Calu3 (cell line): ENCODE measurements around the gene FAM124A. TPM values are rescaled to one million over a fixed set of nuclear protein-coding genes. Genes with fewer than 3 reads are reported as not detected.

Source experiments
- BruUV-seq: library from RNA; stranded (reverse); fragments of 400-500 nt; replicated peaks from 2 replicates; lab custom pipeline; 2021; lab: Mats Ljungman, UMichigan
- CTCF ChIA-PET: fragments of 300-600 bp; sonication (Branson Sonifier 250); formaldehyde crosslinking; loops from one replicate; lab custom pipeline; 2022; ENCODE audit warnings: antibody characterized with exemption; lab: Charles Lee
- DNase-seq: peaks from one replicate; pipeline ENCODE4 v3.0.0; 2022
- H3K27ac Mint-ChIP-seq: one replicate; pipeline ENCODE4 v1.8.0; 2022; ENCODE audit warnings: mixed read lengths; ENCODE audit not compliant: unreplicated experiment
- H3K27me3 Mint-ChIP-seq: one replicate; pipeline ENCODE4 v1.8.0; 2022; ENCODE audit warnings: mixed read lengths; ENCODE audit not compliant: unreplicated experiment
- H3K36me3 Mint-ChIP-seq: one replicate; pipeline ENCODE4 v1.8.0; 2022; ENCODE audit warnings: mild to moderate bottlenecking, moderate library complexity, mixed read lengths; ENCODE audit not compliant: insufficient read depth, unreplicated experiment
- H3K4me1 Mint-ChIP-seq: one replicate; pipeline ENCODE4 v1.8.0; 2022; ENCODE audit warnings: mild to moderate bottlenecking, low read depth, mixed read lengths; ENCODE audit not compliant: unreplicated experiment
- H3K4me3 Mint-ChIP-seq: one replicate; pipeline ENCODE4 v1.8.0; 2022; ENCODE audit warnings: mild to moderate bottlenecking, low read depth, moderate library complexity, mixed read lengths; ENCODE audit not compliant: unreplicated experiment
- H3K9me3 Mint-ChIP-seq: one replicate; pipeline ENCODE4 v1.8.0; 2022; ENCODE audit warnings: low read depth, mixed read lengths; ENCODE audit not compliant: unreplicated experiment
- intact Hi-C: fragments of 100-400 bp; cut with micrococcal nuclease; formaldehyde crosslinking; loops from one replicate; pipeline ENCODE4 v1.10.0; 2022; ENCODE audit not compliant: unreplicated experiment
- total RNA-seq: library from RNA; stranded (reverse); gene quantifications from 2 replicates; pipeline ENCODE4 v1.2.3, GENCODE V29; 2022
- TF ChIP-seq, protein P1 (sequence below): fragments of 200-600 bp; IDR thresholded peaks from one replicate; pipeline ENCODE4 v1.8.0; 2022; ENCODE audit warnings: antibody characterized with exemption; ENCODE audit not compliant: unreplicated experiment

The FAM124A gene
- total RNA-seq, 1 experiment from 2014 or later = 0.12 TPM

DNA sequence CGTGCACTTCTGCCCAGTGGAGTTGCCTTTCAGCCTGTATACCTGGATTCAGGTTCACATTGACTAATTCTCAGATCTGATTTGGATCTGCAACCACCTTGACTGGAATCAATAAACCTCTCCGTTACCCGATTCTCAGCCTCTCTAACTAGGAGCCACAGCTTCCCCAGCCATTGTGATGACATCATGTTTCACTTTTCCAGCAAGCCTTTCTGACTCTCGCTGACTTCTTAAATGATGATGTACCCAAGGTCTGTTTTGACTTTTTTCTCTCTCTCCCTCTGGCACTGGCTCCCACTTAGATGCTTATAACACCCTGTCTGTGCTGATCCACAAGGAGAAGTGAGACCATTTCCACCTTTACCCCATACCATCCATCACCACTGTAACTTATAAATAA lies 13.5 kb upstream of the FAM124A start:
- CTCF ChIA-PET = no interaction called here
- Mint-ChIP-seq H3K36me3 (no peaks in the 10 kb centered on the region), H3K27me3 (peaks cover 52% of the 10 kb centered on the region), H3K27ac (no peak overlapping the region), H3K4me3 (no peak overlapping the region), H3K9me3 (no peaks in the 10 kb centered on the region), H3K4me1 (peaks cover 3% of the 10 kb centered on the region)
- BruUV-seq = no TSS peak
- DNase-seq = no peak
- intact Hi-C loops = no loop called here
- TF ChIP-seq, protein P1, sequence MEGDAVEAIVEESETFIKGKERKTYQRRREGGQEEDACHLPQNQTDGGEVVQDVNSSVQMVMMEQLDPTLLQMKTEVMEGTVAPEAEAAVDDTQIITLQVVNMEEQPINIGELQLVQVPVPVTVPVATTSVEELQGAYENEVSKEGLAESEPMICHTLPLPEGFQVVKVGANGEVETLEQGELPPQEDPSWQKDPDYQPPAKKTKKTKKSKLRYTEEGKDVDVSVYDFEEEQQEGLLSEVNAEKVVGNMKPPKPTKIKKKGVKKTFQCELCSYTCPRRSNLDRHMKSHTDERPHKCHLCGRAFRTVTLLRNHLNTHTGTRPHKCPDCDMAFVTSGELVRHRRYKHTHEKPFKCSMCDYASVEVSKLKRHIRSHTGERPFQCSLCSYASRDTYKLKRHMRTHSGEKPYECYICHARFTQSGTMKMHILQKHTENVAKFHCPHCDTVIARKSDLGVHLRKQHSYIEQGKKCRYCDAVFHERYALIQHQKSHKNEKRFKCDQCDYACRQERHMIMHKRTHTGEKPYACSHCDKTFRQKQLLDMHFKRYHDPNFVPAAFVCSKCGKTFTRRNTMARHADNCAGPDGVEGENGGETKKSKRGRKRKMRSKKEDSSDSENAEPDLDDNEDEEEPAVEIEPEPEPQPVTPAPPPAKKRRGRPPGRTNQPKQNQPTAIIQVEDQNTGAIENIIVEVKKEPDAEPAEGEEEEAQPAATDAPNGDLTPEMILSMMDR = no peak

DNA sequence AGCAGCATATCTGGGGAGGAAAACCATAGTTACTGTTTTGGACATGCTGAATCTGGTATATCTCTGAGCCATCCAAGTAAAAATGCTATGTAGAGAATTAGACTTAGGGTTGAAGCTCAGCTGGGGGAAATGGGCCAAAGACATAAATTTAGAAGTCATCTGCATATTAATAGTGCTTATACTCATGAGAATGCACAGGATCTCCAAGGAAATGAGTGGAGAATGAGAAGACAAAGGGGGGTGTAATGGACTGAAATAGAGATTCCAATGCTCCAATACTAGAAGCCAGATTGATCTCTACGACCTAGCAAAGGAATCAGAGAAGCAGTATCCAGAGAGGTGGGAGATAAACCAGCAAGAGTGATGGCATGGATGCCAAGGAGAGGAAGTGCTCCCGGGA lies 10.3 kb upstream of the FAM124A start:
- H3K4me3 Mint-ChIP-seq = no peak overlapping the region
- DNase-seq = no peak
- CTCF ChIA-PET = no interaction called here

DNA sequence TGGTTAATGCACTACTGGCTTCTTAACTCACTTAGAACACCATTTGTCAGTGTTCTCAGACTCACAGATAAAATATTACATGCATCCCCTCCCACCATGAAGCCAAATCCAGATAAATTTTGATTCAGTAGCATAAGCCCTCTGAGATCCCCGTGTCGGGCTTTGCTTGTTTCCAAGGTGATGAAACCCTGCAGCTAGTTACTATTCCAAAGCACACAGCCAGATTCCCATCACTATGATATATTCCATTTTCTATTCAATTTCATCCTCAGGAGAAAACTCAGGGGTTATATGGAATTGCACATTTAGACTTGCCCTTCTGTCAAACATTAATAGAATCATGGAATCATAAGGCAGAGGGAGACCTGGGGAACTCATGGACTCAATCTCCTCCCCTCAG lies 9.4 kb upstream of the FAM124A start:
- intact Hi-C loops = no loop called here
- TF ChIP-seq, protein P1 = no peak
- H3K4me3 Mint-ChIP-seq = no peak overlapping the region
- no peaks in the 10 kb centered on the region for H3K4me1 Mint-ChIP-seq
- peaks cover 89% of the 10 kb centered on the region for H3K27me3 Mint-ChIP-seq
- no peaks in the 10 kb centered on the region for H3K9me3 Mint-ChIP-seq
- DNase-seq = no peak
- no peak overlapping the region for H3K27ac Mint-ChIP-seq
- CTCF ChIA-PET = no interaction called here
- no TSS peak for BruUV-seq
- no peaks in the 10 kb centered on the region for H3K36me3 Mint-ChIP-seq

More for the DNA sequence above, 10.3 kb upstream of the FAM124A start:
- Mint-ChIP-seq H3K4me1 (no peaks in the 10 kb centered on the region), H3K27ac (no peak overlapping the region), H3K9me3 (no peaks in the 10 kb centered on the region), H3K27me3 (peaks cover 84% of the 10 kb centered on the region), H3K36me3 (no peaks in the 10 kb centered on the region)
- TF ChIP-seq, protein P1 = no peak
- intact Hi-C loops = no loop called here
- BruUV-seq = no TSS peak

DNA sequence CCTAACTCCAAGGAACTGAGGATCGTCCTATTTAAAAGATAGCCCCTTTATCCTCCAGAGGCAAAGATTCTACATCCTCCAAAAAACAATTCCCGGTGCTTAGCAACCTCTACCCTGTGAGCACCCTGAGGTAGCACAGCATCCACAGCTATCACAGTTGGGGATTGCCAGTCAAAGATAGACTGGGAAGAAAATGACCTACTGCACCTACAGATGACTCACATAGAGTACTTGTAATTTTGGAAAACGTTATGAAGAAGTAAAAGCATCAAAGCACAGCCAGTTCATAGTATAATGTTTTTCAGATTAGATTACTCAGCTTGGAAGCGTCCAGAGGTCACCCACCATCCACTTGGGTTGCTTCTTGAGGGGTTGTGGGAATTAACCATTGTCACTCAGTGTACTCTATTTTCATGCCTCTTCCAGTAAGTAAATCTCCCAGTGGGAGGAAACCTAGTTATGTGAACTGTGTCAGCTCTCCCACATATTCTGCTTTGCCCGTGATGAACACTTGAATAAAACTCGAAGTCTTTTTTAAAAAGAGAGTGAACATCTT lies 8.9 kb upstream of the FAM124A start:
- no peaks in the 10 kb centered on the region for H3K9me3 Mint-ChIP-seq
- H3K4me3 Mint-ChIP-seq = no peak overlapping the region
- H3K27ac Mint-ChIP-seq = no peak overlapping the region
- H3K27me3 Mint-ChIP-seq = peaks cover 85% of the 10 kb centered on the region
- no peak for DNase-seq
- BruUV-seq = no TSS peak
- TF ChIP-seq, protein P1 = no peak
- intact Hi-C loops = no loop called here
- CTCF ChIA-PET = no interaction called here
- H3K36me3 Mint-ChIP-seq = no peaks in the 10 kb centered on the region
- no peaks in the 10 kb centered on the region for H3K4me1 Mint-ChIP-seq
